NCI-H2029 (cell line): ENCODE results near the gene ADSL.
"Not testable (repeated sequence)": the region's sequence is repeated elsewhere in the genome, so short reads cannot be mapped to it uniquely, and the experiment has no call there.

Experiments used
- DNase-seq: peaks from one replicate; lab custom pipeline; 2025; lab: John Stamatoyannopoulos, UW

The ADSL gene

DNA sequence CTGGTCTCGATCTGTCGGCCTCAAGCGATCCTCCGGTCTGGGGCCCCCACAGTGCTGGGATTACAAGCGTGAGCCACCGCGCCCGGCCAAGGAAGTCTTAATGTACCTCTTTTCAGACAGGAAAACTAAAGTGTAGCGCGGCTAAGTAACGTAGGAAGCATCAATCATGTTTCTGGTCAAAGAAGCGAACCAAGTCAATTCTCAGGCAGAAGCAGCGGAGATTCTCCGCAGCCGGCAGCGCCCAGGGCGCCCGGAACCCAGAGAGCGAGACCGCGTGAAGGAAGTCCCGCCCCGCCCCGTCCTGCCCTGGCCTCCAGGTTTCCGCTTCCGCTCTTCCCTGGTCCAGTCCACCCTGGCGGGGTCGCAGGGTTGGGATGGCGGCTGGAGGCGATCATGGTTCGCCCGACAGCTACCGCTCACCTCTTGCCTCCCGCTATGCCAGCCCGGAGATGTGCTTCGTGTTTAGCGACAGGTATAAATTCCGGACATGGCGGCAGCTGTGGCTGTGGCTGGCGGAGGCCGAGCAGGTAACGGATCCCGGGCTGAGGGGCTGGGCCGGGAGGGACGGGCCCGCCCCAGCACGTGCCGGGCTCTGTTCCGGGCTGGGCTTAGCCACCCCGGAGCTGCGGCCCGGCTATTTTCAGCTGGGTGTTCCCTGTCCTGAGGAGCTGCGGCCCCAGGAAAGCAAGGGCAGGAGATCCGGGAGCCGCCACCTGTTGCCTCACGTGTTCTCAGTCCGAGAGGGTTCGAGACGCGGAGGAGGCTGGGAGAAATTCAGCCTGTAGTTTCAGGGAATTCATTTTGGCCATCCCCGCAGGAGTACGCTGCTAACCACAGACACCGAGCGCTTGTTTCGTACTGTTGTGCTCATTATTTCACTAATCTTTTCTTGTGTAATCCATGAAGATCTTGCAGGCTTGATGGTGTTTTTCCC is at the start of gene ADSL:
TSS of gene ADSL (plus strand) at position 316 of the 934 bp plus-strand sequence. CDS start at position 375, 59 bp downstream.
- peak; percentile 75 for DNase-seq

- no peak for DNase-seq
These were observed 46.0 kb upstream of the ADSL start for GRCh38 chr22:40300316-40300715.

- no peak for DNase-seq
These were observed 45.2 kb upstream of the ADSL start for GRCh38 chr22:40300884-40301672.

- DNase-seq: no peak
These were observed 44.2 kb upstream of the ADSL start for GRCh38 chr22:40302149-40302548.

DNA sequence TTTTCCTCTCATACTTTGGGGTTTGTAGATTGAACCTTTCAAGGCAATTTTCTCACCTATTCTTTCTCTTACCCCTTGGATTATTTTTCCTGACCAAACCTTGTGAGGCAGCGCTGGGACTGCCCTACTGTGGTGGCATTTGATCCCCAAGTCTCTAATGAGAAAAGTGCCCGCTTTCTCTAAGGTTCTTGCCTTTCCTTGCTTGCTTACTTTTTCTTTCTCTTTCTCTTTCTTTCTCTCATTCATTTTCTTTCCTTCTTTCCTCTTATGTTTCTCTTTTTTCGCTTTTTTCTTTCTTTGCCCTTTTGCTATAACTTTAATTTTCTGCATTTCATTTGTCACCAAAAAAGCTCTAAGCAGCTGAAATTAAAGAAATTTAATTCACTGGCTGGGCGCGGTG is 40.7 kb upstream of the ADSL start:
- no peak for DNase-seq

DNA sequence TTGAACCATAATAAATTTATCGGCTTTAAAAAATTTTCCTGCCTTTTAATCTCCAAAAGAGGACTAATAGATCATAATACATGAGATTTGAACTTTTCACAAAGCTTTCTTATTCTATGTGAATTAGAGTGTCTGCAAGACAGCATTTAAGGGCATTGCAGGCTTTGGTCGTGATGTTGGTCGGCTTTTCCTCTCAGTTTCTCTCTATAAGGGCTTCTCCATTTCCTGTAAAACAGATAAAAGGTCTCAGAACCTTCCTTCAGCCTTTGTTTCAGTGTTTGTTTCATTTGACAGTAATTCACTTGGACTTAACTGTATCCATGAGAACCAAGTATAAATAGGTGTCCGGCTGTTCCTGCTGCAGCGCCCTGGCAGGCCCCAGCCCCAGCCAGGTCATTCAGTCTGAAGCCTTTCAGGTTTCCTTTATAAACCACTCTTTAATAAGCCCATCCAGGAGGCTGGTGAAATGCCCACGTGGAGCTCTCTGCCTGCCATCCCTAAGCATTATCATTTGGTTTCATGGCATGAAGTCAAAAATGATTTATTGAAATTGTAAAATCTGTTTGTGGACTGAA is 37.2 kb upstream of the ADSL start:
- DNase-seq: no peak

- no peak for DNase-seq
These were observed 36.7 kb upstream of the ADSL start for GRCh38 chr22:40309631-40310030.

DNA sequence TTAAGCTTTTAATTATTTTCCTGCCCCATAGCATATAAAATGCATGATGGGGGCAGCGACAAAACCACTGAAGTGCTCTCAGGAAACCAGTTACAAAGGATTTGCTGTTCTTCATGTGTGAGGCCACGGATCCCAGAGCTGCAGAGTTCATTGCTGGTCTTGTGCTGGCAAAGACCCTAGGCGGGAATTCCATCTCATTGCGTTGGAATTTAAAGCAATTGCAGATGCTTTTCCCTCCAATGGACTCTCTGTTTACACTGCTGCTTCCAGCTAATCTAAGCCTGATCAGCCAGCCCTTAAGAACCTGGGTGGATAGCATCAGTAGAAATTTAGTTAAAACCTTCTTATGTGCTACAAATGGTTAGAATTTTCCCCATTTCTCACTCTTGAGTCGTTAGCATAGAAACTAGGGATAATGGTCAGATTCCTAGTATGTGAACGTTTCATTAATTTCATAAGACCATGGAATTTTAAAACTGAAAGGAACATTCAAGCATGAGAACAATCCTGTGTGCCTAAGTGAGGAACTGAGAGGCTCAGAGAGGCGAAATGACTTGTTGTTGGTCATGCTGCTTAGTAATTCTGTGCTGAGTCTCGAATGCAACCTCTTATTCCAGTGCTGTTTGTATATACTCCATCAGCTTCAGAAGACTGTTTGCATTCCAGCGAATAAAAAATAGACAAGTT is 36.1 kb upstream of the ADSL start:
- DNase-seq: no peak

DNA sequence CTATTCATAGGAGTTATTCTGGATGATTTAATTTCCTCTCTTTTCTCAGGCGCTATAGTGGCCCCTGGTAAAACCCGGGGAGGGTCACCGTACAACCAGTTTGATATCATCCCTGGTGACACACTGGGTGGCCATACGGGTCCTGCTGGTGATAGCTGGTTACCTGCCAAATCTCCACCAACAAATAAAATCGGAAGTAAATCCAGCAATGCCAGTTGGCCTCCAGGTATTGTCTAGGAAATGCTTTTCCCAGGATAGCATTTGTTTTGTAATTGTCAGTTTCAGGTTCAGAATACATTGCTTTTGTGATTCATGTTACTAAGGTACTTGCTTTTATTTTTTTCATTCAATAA is 35.6 kb upstream of the ADSL start:
- DNase-seq: no peak

DNA sequence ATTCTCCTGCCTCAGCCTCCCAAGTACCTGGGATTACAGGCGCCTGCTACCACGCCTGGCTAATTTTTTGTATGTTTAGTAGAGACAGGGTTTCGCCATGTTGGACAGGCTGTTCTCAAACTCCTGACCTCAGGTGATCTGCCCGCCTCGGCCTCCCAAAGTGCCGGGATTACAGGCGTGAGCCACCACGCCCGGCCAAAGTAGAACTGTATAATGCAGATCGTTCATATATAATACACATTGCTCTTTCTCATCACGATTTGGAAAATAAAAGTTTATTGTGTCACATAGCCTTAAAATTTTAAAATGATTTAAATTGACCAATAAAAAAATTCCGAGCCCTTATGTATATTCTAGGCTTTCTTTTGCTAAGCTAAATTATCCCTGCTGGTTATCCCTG is 34.7 kb upstream of the ADSL start:
- DNase-seq: not testable (repeated sequence)

- no peak for DNase-seq
These were observed 34.2 kb upstream of the ADSL start for GRCh38 chr22:40312050-40312449.

DNA sequence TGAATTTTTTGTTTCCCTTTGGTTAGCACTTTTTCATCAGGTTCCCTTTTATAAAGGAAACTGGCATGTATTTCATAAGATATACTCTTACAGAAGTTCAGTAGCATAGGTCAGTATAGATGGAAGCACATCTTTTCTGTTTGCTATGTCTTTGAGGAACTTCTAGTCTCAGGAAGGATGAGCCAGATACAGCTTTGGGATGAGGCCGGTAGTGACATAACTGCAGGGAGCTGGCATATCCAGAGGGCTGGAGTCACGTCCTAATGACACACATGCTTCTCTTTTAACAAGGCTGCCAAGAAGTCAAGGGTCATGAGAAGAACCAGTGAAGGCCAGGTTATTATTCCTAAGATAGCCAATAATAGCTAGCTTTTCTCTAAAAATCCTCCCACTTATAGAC is 33.3 kb upstream of the ADSL start:
- DNase-seq: no peak

DNA sequence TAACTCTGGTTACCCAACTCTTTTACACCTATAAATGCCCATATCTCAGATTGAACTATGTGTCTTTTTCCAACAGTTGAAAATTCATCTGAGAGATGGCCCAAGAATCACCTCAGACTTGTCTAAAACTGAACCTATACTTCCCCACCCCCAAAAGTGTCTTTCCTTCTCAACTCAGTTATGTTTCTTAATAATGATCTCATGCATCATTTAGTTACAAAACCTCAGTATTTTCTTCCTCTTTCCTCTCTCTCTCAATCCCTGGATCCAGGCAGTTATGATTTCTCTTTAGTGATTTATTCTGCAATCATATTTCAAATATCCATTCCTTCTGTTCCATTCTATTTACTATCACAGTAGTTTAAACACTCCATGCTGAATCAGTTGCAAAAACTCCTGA is 32.3 kb upstream of the ADSL start:
- DNase-seq: no peak

GRCh38 chr22:40320687-40321086 is 25.6 kb upstream of the ADSL start:
- no peak for DNase-seq

DNA sequence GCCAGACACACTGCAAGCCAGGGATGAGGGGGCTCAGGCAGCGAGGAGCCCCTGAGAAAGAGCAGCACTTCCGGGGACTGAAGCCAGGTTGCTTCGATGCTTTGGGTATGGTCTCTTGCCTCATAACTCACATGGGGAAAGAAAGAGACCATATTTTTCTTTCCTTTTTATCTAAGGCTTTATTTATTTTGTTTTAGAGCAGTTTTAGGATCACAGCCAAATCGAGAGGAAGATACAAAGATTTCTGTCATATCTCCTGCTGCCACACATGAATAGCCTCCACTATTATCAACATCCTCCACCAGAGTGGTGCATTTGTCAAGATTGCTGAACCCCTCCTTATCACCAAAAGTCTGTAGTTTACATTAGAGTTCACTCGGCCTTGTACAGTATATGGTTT is 24.3 kb upstream of the ADSL start:
- DNase-seq: no peak

DNA sequence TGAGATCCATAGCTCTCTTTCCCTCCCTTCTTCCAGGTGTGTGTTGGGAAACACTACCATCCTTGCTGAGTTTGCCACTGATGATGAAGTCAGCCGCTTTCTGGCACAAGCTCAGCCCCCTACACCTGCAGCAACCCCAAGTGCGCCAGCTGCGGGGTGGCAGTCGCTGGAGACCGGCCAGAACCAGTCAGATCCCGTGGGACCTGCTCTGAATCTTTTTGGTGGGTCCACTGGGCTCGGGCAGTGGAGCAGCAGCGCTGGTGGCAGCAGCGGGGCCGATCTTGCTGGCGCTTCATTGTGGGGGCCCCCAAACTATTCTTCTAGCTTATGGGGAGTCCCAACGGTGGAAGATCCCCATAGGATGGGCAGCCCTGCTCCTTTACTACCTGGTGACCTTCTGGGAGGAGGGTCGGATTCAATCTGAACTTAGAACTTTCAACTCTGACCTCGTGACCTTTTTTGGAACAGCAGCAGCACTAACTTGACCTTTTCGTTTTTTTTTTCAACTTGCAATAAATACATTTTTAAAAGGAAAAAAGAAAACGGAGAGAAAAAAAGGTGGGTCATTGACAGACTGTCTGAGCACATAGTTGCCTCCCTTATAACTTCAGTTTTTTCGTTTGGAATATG is 23.4 kb upstream of the ADSL start:
- DNase-seq: no peak

- no peak for DNase-seq
These were observed 22.6 kb upstream of the ADSL start for GRCh38 chr22:40323681-40324171.

- DNase-seq: no peak
These were observed 21.6 kb upstream of the ADSL start for GRCh38 chr22:40324468-40325305.

GRCh38 chr22:40325315-40325714 is 21.0 kb upstream of the ADSL start:
- DNase-seq: no peak

DNA sequence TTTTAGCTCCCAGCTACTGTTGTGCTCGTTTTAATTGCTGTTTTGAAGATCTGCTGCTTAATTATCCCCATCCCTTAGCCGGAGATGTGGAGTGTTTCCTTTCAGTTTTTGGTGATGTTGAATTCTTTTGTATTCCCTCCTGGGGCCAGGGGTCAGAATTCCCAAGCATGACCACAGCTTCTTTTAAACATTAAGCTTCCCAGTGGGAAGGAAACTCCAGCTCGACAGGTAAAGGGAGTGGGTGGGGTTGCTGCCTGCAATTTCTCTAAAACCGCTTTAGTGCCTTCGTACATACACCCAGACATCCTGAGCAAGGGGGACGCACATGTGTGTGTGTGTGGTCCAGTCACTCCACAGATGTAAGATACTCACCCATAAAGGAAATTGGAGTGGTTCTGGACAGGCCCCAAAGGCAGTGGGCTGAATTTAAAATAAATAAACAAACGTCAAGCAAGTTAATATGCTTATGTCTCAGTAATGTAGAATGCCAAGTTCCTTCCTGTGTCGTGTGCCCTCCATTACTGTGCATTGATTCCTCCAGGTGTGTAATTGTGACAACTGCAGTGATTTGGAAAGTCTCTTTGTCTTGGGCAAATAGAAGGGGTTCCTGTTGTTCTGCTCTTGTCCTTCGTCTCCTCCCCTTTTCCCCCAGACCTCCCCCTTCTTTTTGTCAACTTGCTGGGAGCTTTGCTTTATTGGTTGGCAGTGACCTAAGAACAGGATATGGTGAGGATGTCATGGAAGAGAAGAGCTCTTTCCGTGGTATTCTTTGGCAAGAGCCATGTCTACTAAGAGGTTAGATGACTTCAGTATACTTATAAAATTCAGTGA is 19.2 kb upstream of the ADSL start:
- peak; percentile 83 for DNase-seq
